Panc1 (cell line): Measurements from ENCODE around the gene DNM3. TPM values are rescaled to one million over a fixed set of nuclear protein-coding genes. Genes with fewer than 3 reads are reported as not detected.
A peak's percentile ranks its signal among the peaks of the same experiment; 100 is the strongest.

Experiments
- ATAC-seq: fragments of 200-7000 bp; cut with Tn5 transposase; 2 replicates; pipeline ENCODE4 v1.9.1; 2020; ENCODE audit warnings: mild to moderate bottlenecking, moderate library complexity
- BruUV-seq: library from RNA; stranded (reverse); fragments of 400-500 nt; replicated peaks from 2 replicates; lab custom pipeline; 2021; lab: Mats Ljungman, UMichigan
- CTCF ChIA-PET: fragments of 300-600 bp; sonication (Branson Sonifier 250); formaldehyde crosslinking; loops from one replicate; lab custom pipeline; 2022; ENCODE audit warnings: antibody characterized with exemption; lab: Charles Lee
- POLR2A ChIA-PET: fragments of 300-600 bp; sonication (Branson Sonifier 250); formaldehyde crosslinking; loops from one replicate; lab custom pipeline; 2022; ENCODE audit warnings: antibody characterized with exemption; lab: Charles Lee
- DNase-seq: peaks from one replicate; pipeline ENCODE4 v3.0.0-alpha.2; 2010; ENCODE audit warnings: low read depth, low spot score
- H3K27ac ChIP-seq: 2 replicates; pipeline ENCODE4 v1.5.1; 2011; ENCODE audit warnings: mild to moderate bottlenecking, low read length, inconsistent platforms
- H3K27me3 ChIP-seq: fragments of 200-500 bp; sonication (Bioruptor generic); 2 replicates; pipeline ENCODE4 v1.6.0; 2014; ENCODE audit warnings: low read length, inconsistent platforms; ENCODE audit not compliant: control insufficient read depth, insufficient read depth
- H3K36me3 ChIP-seq: fragments of 200-500 bp; sonication (Bioruptor generic); 2 replicates; pipeline ENCODE4 v1.5.1; 2014; ENCODE audit warnings: inconsistent platforms, mild to moderate bottlenecking, low read length, moderate library complexity; ENCODE audit not compliant: control insufficient read depth, insufficient read depth
- H3K4me1 ChIP-seq: 2 replicates; pipeline ENCODE4 v1.5.1; 2011; ENCODE audit warnings: inconsistent platforms, mild to moderate bottlenecking, low read length, moderate library complexity; ENCODE audit not compliant: control insufficient read depth, insufficient read depth
- H3K4me3 ChIP-seq, 2 experiments: 2 replicates each; pipeline ENCODE4 v1.5.1; 2011 to 2012; ENCODE audit warnings: low read depth in 2 of 2, low read length in 2 of 2, mild to moderate bottlenecking in 2 of 2, inconsistent platforms in 1 of 2, moderate library complexity in 1 of 2
- H3K9me3 ChIP-seq: fragments of 200-500 bp; sonication (Bioruptor generic); 2 replicates; pipeline ENCODE4 v1.5.1; 2014; ENCODE audit warnings: low read depth, mild to moderate bottlenecking, inconsistent platforms, low read length, moderate library complexity; ENCODE audit not compliant: control insufficient read depth, insufficient read depth
- CTCF ChIP-seq: fragments of 450-650 bp; IDR thresholded peaks from 2 replicates; pipeline ENCODE4 v1.5.1; 2017; ENCODE audit warnings: mild to moderate bottlenecking
- POLR2AphosphoS5 ChIP-seq: IDR thresholded peaks from 2 replicates; pipeline ENCODE4 v1.6.1; 2012; ENCODE audit warnings: mild to moderate bottlenecking, low read depth, low read length, moderate library complexity
- REST ChIP-seq, 2 experiments: IDR thresholded peaks; 2 replicates each; pipeline ENCODE4 v1.6.1; 2011 to 2012; ENCODE audit warnings: low read depth in 2 of 2, control low read depth in 1 of 2, low read length in 1 of 2, mild to moderate bottlenecking in 1 of 2, moderate library complexity in 1 of 2; ENCODE audit not compliant: insufficient read depth in 1 of 2
- SIN3A ChIP-seq: IDR thresholded peaks from 2 replicates; pipeline ENCODE4 v1.6.1; 2012; ENCODE audit warnings: low read depth, mild to moderate bottlenecking, low read length, moderate library complexity, borderline replicate concordance; ENCODE audit not compliant: insufficient read depth
- TCF7L2 ChIP-seq: IDR thresholded peaks from 2 replicates; pipeline ENCODE4 v1.6.1; 2011; ENCODE audit warnings: mild to moderate bottlenecking, low read depth, low read length, inconsistent platforms
- in situ Hi-C: cut with HindIII; loops from 2 replicates; pipeline ENCODE4 v1.10.0; 2016; ENCODE audit warnings: low sequenced_read_pairs, low pct_unique_long_range_greater_than_20kb
- intact Hi-C: fragments of 100-400 bp; cut with micrococcal nuclease; formaldehyde crosslinking; loops from one replicate; pipeline ENCODE4 v1.10.0; 2022; ENCODE audit not compliant: unreplicated experiment
- total RNA-seq: library from RNA; stranded (reverse); gene quantifications from one replicate; pipeline ENCODE4 v1.2.1, GENCODE V29; 2021; ENCODE audit not compliant: unreplicated experiment

DNM3 gene
- total RNA-seq, 1 experiment from 2014 or later, result 0.46 TPM

GRCh38 chr1:172125812-172126430, 284.6 kb downstream of the DNM3 start:
- TF ChIP-seq POLR2AphosphoS5 (no peak), REST (IDR thresholded peaks at IDR 0.05; ENCODE audit: insufficient read depth in 1 of 2, low read depth in 2 of 2, low read length in 1 of 2) (no peak), TCF7L2 (no peak), CTCF (no peak)
- no peaks in the 10 kb centered on the region for H3K36me3 ChIP-seq
- no peaks in the 10 kb centered on the region for H3K4me1 ChIP-seq
- no peak overlapping the region for H3K4me3 ChIP-seq
- in situ Hi-C loops (no loop called here), intact Hi-C loops (no loop called here)
- H3K9me3 ChIP-seq, result peaks cover 3% of the 10 kb centered on the region; the same call in 1 of the 2 replicates
- no peaks in the 10 kb centered on the region for H3K27me3 ChIP-seq
- DNase-seq (no peak), ATAC-seq (no peak)
- no TSS peak for BruUV-seq
- ChIA-PET POLR2A (no interaction called here), CTCF (interaction anchor here (0.7 kb wide), 1 partner anchor 12 kb away, joined by 3 read pairs; no protein-coding TSS in a partner anchor)
- H3K27ac ChIP-seq, result peak overlapping the region; percentile 46; the same call in 1 of the 2 replicates

- CTCF ChIA-PET, result interaction anchor here (0.7 kb wide), 1 partner anchor 24 kb away, joined by 4 read pairs; no protein-coding TSS in a partner anchor
- TF ChIP-seq REST (IDR thresholded peaks at IDR 0.05; ENCODE audit: insufficient read depth in 1 of 2, low read depth in 2 of 2, low read length in 1 of 2), result no peak
- no peak for TF ChIP-seq CTCF
- no peak for TF ChIP-seq SIN3A
- TF ChIP-seq POLR2AphosphoS5, result no peak
- TF ChIP-seq TCF7L2, result no peak
These were observed 291.5 kb downstream of the DNM3 start for GRCh38 chr1:172132836-172133235.

More at GRCh38 chr1:172132836-172133235, 291.5 kb downstream of the DNM3 start:
- in situ Hi-C loops (no loop called here), intact Hi-C loops (no loop called here)
- peak overlapping the region; percentile 62; the same call in 1 of the 2 replicates for H3K27ac ChIP-seq
- ATAC-seq (no peak), DNase-seq (no peak)
- H3K9me3 ChIP-seq, result peaks cover 3% of the 10 kb centered on the region; the same call in 1 of the 2 replicates
- no peak overlapping the region for H3K4me3 ChIP-seq
- BruUV-seq, result no TSS peak
- no peaks in the 10 kb centered on the region for H3K36me3 ChIP-seq
- H3K4me1 ChIP-seq, result peaks cover 13% of the 10 kb centered on the region
- H3K27me3 ChIP-seq, result no peaks in the 10 kb centered on the region
- POLR2A ChIA-PET, result interaction anchor here (0.6 kb wide), 2 partner anchors 10 to 260 kb away, joined by 3 to 5 read pairs; no protein-coding TSS in a partner anchor
